ENCODE results near the gene OPN3. TPM values are rescaled to one million over a fixed set of nuclear protein-coding genes. Genes with fewer than 3 reads are reported as not detected.

Gene OPN3
- total RNA-seq, 2 experiments from 2014 or later = 6.9 to 8.2 TPM

GRCh38 chr1:241600496-241600901 is 39.7 kb downstream of the OPN3 start:
- CTCF ChIA-PET = interaction anchor here (0.9 kb wide), 1 partner anchor 10 kb away, joined by 3 read pairs; no protein-coding TSS in a partner anchor
- POLR2A ChIA-PET = no interaction called here

- ChIA-PET CTCF (no interaction called here), POLR2A (no interaction called here)
Measured at GRCh38 chr1:241598249-241598648, 41.9 kb downstream of the OPN3 start.

GRCh38 chr1:241596633-241597032 is 43.5 kb downstream of the OPN3 start:
- ChIA-PET CTCF (no interaction called here), POLR2A (no interaction called here)

- ChIA-PET CTCF (interaction anchor here (0.7 kb wide), 1 partner anchor 18 kb away, joined by 3 read pairs; no protein-coding TSS in a partner anchor), POLR2A (no interaction called here)
Measured at GRCh38 chr1:241593186-241593585, 47.0 kb downstream of the OPN3 start.

GRCh38 chr1:241592273-241592958 is 47.8 kb downstream of the OPN3 start:
- POLR2A ChIA-PET = no interaction called here
- CTCF ChIA-PET = no interaction called here

GRCh38 chr1:241591736-241592135 is 48.4 kb downstream of the OPN3 start:
- ChIA-PET POLR2A (no interaction called here), CTCF (no interaction called here)

- CTCF ChIA-PET = no interaction called here
- POLR2A ChIA-PET = no interaction called here
Measured at GRCh38 chr1:241591317-241591716, 48.9 kb downstream of the OPN3 start.

GRCh38 chr1:241590719-241591118 is 49.5 kb downstream of the OPN3 start:
- POLR2A ChIA-PET = no interaction called here
- CTCF ChIA-PET = no interaction called here

GRCh38 chr1:241589521-241589920 is 50.6 kb downstream of the OPN3 start:
- POLR2A ChIA-PET = no interaction called here

GRCh38 chr1:241586905-241587512 is 53.2 kb downstream of the OPN3 start:
- ChIA-PET POLR2A (no interaction called here), CTCF (no interaction called here)

More at GRCh38 chr1:241589521-241589920, 50.6 kb downstream of the OPN3 start:
- CTCF ChIA-PET = no interaction called here

GRCh38 chr1:241582921-241583321 is 57.2 kb downstream of the OPN3 start:
- POLR2A ChIA-PET = no interaction called here
- CTCF ChIA-PET = no interaction called here

- ChIA-PET POLR2A (no interaction called here), CTCF (no interaction called here)
Measured at GRCh38 chr1:241579434-241579833, 60.7 kb downstream of the OPN3 start.

GRCh38 chr1:241574154-241574553 is 66.0 kb downstream of the OPN3 start:
- ChIA-PET POLR2A (no interaction called here), CTCF (interaction anchor here (1.3 kb wide), 1 partner anchor 13 kb away, joined by 3 read pairs; no protein-coding TSS in a partner anchor)

GRCh38 chr1:241569848-241570247 is 70.3 kb downstream of the OPN3 start:
- CTCF ChIA-PET = no interaction called here
- POLR2A ChIA-PET = no interaction called here

- POLR2A ChIA-PET = no interaction called here
- CTCF ChIA-PET = interaction anchor here (1.2 kb wide), 1 partner anchor 13 kb away, joined by 3 read pairs; no protein-coding TSS in a partner anchor
Measured at GRCh38 chr1:241560849-241561187, 79.4 kb downstream of the OPN3 start.

GRCh38 chr1:241560146-241560848 is 79.9 kb downstream of the OPN3 start:
- CTCF ChIA-PET = interaction anchor here (1.2 kb wide), 1 partner anchor 14 kb away, joined by 3 read pairs; no protein-coding TSS in a partner anchor
- POLR2A ChIA-PET = no interaction called here

GRCh38 chr1:241557551-241558193 is 82.5 kb downstream of the OPN3 start:
- CTCF ChIA-PET = no interaction called here
- POLR2A ChIA-PET = no interaction called here

- ChIA-PET POLR2A (no interaction called here), CTCF (no interaction called here)
Measured at GRCh38 chr1:241557031-241557430, 83.1 kb downstream of the OPN3 start.

GRCh38 chr1:241555526-241555925 is 84.6 kb downstream of the OPN3 start:
- CTCF ChIA-PET = interaction anchor here (1.0 kb wide), 1 partner anchor 43 kb away, joined by 3 read pairs; no protein-coding TSS in a partner anchor
- POLR2A ChIA-PET = no interaction called here

GRCh38 chr1:241553886-241554592 is 86.1 kb downstream of the OPN3 start:
- CTCF ChIA-PET = interaction anchor here (1.0 kb wide), 1 partner anchor 42 kb away, joined by 3 read pairs; no protein-coding TSS in a partner anchor
- POLR2A ChIA-PET = no interaction called here
